Parietal lobe (tissue), 1 donor: ENCODE data around the gene HPGDS. TPM values are rescaled to one million over a fixed set of nuclear protein-coding genes. Genes with fewer than 3 reads are reported as not detected.

Source experiments
- total RNA-seq: library from RNA; depleted of rRNA; stranded (reverse); fragments of >200 nt; gene quantifications from one replicate; pipeline ENCODE4 v1.2.3, GENCODE V29; 2014

The HPGDS gene
- total RNA-seq = 1.3 TPM

DNA sequence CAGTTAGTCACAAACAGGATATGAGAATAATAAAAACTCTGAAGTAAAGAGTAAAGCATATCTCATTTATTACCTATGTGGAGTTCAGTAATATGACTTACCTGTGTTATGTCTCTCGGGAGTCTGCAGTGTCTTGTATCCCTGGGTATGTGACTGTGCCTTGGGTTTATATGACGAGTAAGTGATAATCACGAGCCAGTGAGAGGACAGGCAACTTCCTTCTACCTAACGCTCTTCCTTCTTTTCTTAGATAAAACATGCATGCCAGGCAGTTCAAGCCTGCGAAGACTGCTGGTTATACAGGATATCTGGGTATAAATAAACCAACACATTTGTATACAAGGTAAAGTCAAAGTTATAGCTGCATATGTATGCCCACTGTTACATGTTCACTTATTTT is at the start of gene HPGDS:
TSS of gene HPGDS (minus strand) at position 143 of the 400 bp plus-strand sequence. CDS start 8,207 bp downstream, outside the sequence.

Other genes starting within 250 kb of the HPGDS start
- gene SMARCAD1, start 135.0 kb downstream of the HPGDS start, total RNA-seq = 140 TPM
- gene PDLIM5, start 109.1 kb upstream of the HPGDS start, total RNA-seq = 37.9 TPM